ENCODE results near the gene CRYBG1. TPM values are rescaled to one million over a fixed set of nuclear protein-coding genes. Genes with fewer than 3 reads are reported as not detected.

The CRYBG1 gene
- total RNA-seq, 1 donor, result 105 TPM

GRCh38 chr6:106450653-106451052 lies 90.1 kb downstream of the CRYBG1 start:
- no peak overlapping the region for H3K4me3 ChIP-seq (ENCODE audit: low read depth, low read length)
- DNase-seq (ENCODE audit: low read depth), result no peak
- no peak for TF ChIP-seq CTCF (IDR thresholded peaks at IDR 0.05; ENCODE audit: insufficient read depth, low read length)

- peak; percentile 73 for DNase-seq (ENCODE audit: low read depth)
- H3K4me3 ChIP-seq (ENCODE audit: low read depth, low read length), result no peak overlapping the region
- TF ChIP-seq CTCF (IDR thresholded peaks at IDR 0.05; ENCODE audit: insufficient read depth, low read length), result no peak
These were observed 90.9 kb downstream of the CRYBG1 start for GRCh38 chr6:106451439-106451838.

GRCh38 chr6:106452628-106453027 lies 92.1 kb downstream of the CRYBG1 start:
- no peak for DNase-seq (ENCODE audit: low read depth)
- no peak overlapping the region for H3K4me3 ChIP-seq (ENCODE audit: low read depth, low read length)
- no peak for TF ChIP-seq CTCF (IDR thresholded peaks at IDR 0.05; ENCODE audit: insufficient read depth, low read length)

- no peak for TF ChIP-seq CTCF (IDR thresholded peaks at IDR 0.05; ENCODE audit: insufficient read depth, low read length)
- no peak for DNase-seq (ENCODE audit: low read depth)
- H3K4me3 ChIP-seq (ENCODE audit: low read depth, low read length), result no peak overlapping the region
These were observed 93.3 kb downstream of the CRYBG1 start for GRCh38 chr6:106453756-106454367.

- no peak for TF ChIP-seq CTCF (IDR thresholded peaks at IDR 0.05; ENCODE audit: insufficient read depth, low read length)
- no peak overlapping the region for H3K4me3 ChIP-seq (ENCODE audit: low read depth, low read length)
- DNase-seq (ENCODE audit: low read depth), result no peak
These were observed 96.2 kb downstream of the CRYBG1 start for GRCh38 chr6:106456756-106457155.

- H3K4me3 ChIP-seq (ENCODE audit: low read depth, low read length), result no peak overlapping the region
- TF ChIP-seq CTCF (IDR thresholded peaks at IDR 0.05; ENCODE audit: insufficient read depth, low read length), result no peak
- DNase-seq (ENCODE audit: low read depth), result no peak
These were observed 97.8 kb downstream of the CRYBG1 start for GRCh38 chr6:106458021-106458986.

All from fibroblast of the aortic adventitia (primary cell).